Suprapubic skin (tissue), 3 donors: ENCODE data around the gene PCDH10.

Source experiments
- EP300 ChIP-seq: sonication (generic); formaldehyde crosslinking; IDR thresholded peaks from one replicate; pipeline ENCODE4 v1.6.1; 2017; ENCODE audit warnings: antibody characterized with exemption
- POLR2A ChIP-seq, 2 donors: fragments of 450-650 bp; IDR thresholded peaks; one replicate each; pipeline ENCODE4 v1.6.1; 2017; ENCODE audit warnings: antibody characterized with exemption in 2 of 2, mild to moderate bottlenecking in 2 of 2, moderate library complexity in 2 of 2
- TF ChIP-seq, protein P1 (sequence below), 2 donors: fragments of 200-600 bp in 1 of 2; fragments of 450-650 bp in 1 of 2; sonication (generic) in 1 of 2; IDR thresholded peaks; one replicate each; pipeline ENCODE4 v1.5.1; 2016 to 2019; ENCODE audit warnings: antibody characterized with exemption in 2 of 2, mild to moderate bottlenecking in 1 of 2, moderate library complexity in 1 of 2

DNA sequence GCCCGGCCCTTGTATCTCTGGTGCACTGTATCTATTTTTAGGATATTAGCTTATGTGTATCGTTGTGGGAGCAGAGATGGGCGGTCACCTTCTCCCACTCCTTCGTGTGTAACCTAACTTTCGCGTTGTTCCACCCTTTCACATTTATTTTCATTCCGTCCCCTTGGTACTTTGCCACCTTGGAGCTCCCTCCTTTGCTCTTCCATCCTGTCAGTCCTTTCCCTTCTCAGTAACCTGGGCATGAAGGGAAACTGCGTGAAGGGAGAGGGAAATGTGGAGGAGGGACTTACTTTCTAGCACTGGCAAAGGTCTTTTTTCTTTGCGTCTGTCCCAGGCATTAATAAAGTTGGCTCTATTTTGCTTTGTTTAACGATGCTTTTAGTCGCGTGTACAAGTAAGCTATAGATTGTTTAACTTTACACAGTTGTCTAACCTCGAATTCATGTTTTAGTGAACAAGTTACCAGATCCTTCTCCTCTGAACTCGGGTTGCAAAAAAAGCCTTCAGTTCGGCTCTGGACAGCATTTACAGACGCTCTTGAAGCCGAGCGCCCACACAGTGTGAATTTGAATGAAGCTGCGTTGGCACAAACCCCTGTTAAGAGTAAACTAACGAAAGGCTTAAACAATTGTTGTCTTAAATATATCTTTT lies 3.9 kb downstream of the PCDH10 start:
- TF ChIP-seq POLR2A (IDR thresholded peaks at IDR 0.05) (no peak), EP300 (no peak)
- TF ChIP-seq, protein P1, sequence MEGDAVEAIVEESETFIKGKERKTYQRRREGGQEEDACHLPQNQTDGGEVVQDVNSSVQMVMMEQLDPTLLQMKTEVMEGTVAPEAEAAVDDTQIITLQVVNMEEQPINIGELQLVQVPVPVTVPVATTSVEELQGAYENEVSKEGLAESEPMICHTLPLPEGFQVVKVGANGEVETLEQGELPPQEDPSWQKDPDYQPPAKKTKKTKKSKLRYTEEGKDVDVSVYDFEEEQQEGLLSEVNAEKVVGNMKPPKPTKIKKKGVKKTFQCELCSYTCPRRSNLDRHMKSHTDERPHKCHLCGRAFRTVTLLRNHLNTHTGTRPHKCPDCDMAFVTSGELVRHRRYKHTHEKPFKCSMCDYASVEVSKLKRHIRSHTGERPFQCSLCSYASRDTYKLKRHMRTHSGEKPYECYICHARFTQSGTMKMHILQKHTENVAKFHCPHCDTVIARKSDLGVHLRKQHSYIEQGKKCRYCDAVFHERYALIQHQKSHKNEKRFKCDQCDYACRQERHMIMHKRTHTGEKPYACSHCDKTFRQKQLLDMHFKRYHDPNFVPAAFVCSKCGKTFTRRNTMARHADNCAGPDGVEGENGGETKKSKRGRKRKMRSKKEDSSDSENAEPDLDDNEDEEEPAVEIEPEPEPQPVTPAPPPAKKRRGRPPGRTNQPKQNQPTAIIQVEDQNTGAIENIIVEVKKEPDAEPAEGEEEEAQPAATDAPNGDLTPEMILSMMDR (IDR thresholded peaks at IDR 0.05), result no peak
